HEK293 (cell line): ENCODE data around the gene LIMCH1.

Experiments used
- MEIS1 ChIP-seq: sonication (generic); formaldehyde crosslinking; IDR thresholded peaks from 2 replicates; pipeline ENCODE4 v1.8.1; 2022; ENCODE audit warnings: missing genetic modification reagents, mild to moderate bottlenecking, borderline replicate concordance
- YY1 ChIP-seq: fragments of 450-650 bp; formaldehyde crosslinking; IDR thresholded peaks from 2 replicates; pipeline ENCODE4 v1.5.1; 2018; ENCODE audit warnings: missing biosample characterization, missing genetic modification characterization
- ZBTB48 ChIP-seq: fragments of 450-650 bp; formaldehyde crosslinking; IDR thresholded peaks from 2 replicates; pipeline ENCODE4 v1.5.1; 2016; ENCODE audit warnings: missing biosample characterization, missing genetic modification characterization
- ZBTB7A ChIP-seq: fragments of 450-650 bp; formaldehyde crosslinking; IDR thresholded peaks from 2 replicates; pipeline ENCODE4 v1.5.1; 2016; ENCODE audit warnings: low read depth, missing biosample characterization, missing genetic modification characterization
- ZNF146 ChIP-seq: fragments of 450-650 bp; formaldehyde crosslinking; IDR thresholded peaks from 2 replicates; pipeline ENCODE4 v1.5.1; 2016; ENCODE audit warnings: missing biosample characterization, missing genetic modification characterization
- ZNF302 ChIP-seq: fragments of 450-650 bp; formaldehyde crosslinking; IDR thresholded peaks from 2 replicates; pipeline ENCODE4 v1.5.1; 2016; ENCODE audit warnings: missing biosample characterization, missing genetic modification characterization, low read depth
- ZNF341 ChIP-seq: fragments of 450-650 bp; formaldehyde crosslinking; IDR thresholded peaks from 2 replicates; pipeline ENCODE4; 2016; ENCODE audit warnings: low read depth, missing biosample characterization, missing genetic modification characterization
- ZNF366 ChIP-seq: fragments of 450-650 bp; formaldehyde crosslinking; conservative IDR thresholded peaks from 2 replicates; pipeline ENCODE4 v1.5.1; 2016; ENCODE audit warnings: missing biosample characterization, missing genetic modification characterization
- ZNF555 ChIP-seq: fragments of 450-650 bp; formaldehyde crosslinking; conservative IDR thresholded peaks from 2 replicates; pipeline ENCODE4 v1.5.1; 2017; ENCODE audit warnings: missing biosample characterization, mild to moderate bottlenecking, missing genetic modification characterization, inconsistent platforms
- ZNF600 ChIP-seq: fragments of 450-650 bp; formaldehyde crosslinking; IDR thresholded peaks from 2 replicates; pipeline ENCODE4 v1.5.1; 2016; ENCODE audit warnings: missing biosample characterization, missing genetic modification characterization
- TF ChIP-seq, protein P1 (sequence below): fragments of 450-650 bp; formaldehyde crosslinking; IDR thresholded peaks from 2 replicates; pipeline ENCODE4 v1.5.1; 2016; ENCODE audit warnings: missing biosample characterization, missing genetic modification characterization, low read depth
- TF ChIP-seq, protein P2 (sequence below): fragments of 450-650 bp; IDR thresholded peaks from 2 replicates; pipeline ENCODE4 v1.5.1; 2018; ENCODE audit warnings: missing biosample characterization, missing genetic modification characterization

DNA sequence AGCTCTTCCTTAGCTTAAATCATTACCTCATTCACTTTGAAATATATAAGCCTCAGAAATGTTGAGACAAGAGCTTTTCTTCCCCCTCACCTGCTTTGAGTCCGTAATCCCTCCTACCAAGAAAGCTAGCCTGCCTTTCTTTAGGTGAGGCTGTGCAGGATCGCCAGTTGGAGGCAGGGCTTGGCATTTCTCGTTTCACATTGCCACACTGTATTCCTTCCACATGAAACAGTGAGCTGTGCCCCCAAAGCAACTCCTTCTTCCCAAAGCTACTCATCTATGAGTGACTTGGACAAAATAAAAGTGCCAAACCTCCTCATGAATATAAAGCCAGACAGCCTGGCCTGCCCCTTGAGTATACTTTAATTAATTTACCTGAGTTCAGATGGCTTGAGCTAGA, 86.8 kb downstream of the LIMCH1 start:
- TF ChIP-seq, protein P1, sequence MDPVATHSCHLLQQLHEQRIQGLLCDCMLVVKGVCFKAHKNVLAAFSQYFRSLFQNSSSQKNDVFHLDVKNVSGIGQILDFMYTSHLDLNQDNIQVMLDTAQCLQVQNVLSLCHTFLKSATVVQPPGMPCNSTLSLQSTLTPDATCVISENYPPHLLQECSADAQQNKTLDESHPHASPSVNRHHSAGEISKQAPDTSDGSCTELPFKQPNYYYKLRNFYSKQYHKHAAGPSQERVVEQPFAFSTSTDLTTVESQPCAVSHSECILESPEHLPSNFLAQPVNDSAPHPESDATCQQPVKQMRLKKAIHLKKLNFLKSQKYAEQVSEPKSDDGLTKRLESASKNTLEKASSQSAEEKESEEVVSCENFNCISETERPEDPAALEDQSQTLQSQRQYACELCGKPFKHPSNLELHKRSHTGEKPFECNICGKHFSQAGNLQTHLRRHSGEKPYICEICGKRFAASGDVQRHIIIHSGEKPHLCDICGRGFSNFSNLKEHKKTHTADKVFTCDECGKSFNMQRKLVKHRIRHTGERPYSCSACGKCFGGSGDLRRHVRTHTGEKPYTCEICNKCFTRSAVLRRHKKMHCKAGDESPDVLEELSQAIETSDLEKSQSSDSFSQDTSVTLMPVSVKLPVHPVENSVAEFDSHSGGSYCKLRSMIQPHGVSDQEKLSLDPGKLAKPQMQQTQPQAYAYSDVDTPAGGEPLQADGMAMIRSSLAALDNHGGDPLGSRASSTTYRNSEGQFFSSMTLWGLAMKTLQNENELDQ (tag by site-specific recombination): no peak
- TF ChIP-seq YY1 (tag by site-specific recombination): no peak
- no peak for TF ChIP-seq ZNF341
- TF ChIP-seq ZNF146 (tag by site-specific recombination): no peak
- no peak for TF ChIP-seq ZBTB7A (tag by site-specific recombination)
- TF ChIP-seq ZNF366 (tag by site-specific recombination): no peak
- no peak for TF ChIP-seq ZBTB48 (tag by site-specific recombination)
- TF ChIP-seq ZNF302 (tag by site-specific recombination): no peak
- TF ChIP-seq ZNF600 (tag by site-specific recombination): no peak
- TF ChIP-seq, protein P2, sequence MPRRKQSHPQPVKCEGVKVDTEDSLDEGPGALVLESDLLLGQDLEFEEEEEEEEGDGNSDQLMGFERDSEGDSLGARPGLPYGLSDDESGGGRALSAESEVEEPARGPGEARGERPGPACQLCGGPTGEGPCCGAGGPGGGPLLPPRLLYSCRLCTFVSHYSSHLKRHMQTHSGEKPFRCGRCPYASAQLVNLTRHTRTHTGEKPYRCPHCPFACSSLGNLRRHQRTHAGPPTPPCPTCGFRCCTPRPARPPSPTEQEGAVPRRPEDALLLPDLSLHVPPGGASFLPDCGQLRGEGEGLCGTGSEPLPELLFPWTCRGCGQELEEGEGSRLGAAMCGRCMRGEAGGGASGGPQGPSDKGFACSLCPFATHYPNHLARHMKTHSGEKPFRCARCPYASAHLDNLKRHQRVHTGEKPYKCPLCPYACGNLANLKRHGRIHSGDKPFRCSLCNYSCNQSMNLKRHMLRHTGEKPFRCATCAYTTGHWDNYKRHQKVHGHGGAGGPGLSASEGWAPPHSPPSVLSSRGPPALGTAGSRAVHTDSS (tag by site-specific recombination): no peak
- TF ChIP-seq ZNF555: no peak
- TF ChIP-seq MEIS1: no peak
